GM19468 (cell line): Measurements from ENCODE around the gene MAZ.

ENCODE experiments used
- ATAC-seq: cut with Tn5 transposase; IDR thresholded peaks from one replicate; pipeline ENCODE4 v1.9.1; 2021; ENCODE audit warnings: mild to moderate bottlenecking, moderate library complexity, moderate number of reproducible peaks; ENCODE audit not compliant: unreplicated experiment; ENCODE audit errors: extremely low read depth

MAZ gene

DNA sequence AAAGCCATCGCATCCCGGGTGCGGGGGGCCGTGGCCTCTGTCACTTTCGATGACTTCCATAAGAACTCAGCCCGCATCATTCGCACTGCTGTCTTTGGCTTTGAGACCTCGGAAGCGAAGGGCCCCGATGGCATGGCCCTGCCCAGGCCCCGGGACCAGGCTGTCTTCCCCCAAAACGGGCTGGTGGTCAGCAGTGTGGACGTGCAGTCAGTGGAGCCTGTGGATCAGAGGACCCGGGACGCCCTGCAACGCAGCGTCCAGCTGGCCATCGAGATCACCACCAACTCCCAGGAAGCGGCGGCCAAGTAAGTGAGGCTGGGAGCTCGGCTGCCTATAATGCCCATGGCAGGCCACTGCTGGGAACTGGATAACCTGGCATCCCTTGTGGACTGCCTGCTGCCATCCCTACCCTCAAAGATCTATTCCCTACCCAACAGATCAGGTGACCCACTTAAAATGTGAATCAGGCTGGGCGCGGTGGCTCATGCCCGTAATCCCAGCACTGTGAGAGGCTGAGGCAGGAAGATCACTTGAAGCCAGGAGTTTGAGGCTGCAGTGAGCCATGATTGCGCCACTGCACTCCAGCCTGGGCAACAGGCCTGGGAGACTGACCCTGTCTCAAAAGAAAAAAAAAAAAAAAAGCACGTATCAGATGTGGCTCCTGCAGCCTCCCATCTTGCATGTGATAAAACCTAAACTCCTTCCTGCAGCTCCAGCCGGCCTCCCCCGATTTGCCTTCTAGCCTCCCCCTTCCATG lies 38.4 kb downstream of the MAZ start:
- ATAC-seq, result no peak

DNA sequence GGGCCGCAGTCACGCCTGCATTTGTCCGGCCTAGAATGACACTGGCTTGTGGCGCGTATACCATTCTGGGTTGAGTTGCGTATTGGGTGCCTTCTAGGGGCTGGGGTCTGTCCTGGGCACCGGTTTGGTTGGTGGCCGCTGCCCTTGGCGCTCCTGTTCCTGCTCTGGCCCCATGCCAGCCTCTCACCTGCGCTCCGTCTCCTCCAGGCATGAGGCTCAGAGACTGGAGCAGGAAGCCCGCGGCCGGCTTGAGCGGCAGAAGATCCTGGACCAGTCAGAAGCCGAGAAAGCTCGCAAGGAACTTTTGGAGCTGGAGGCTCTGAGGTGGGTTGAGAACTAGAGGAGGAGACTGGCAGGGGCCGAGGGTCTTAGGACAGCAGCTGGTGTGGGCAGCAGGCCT lies 39.3 kb downstream of the MAZ start:
- ATAC-seq, result no peak

- no peak for ATAC-seq
Observed at GRCh38 chr16:29848420-29849297, 42.3 kb downstream of the MAZ start.

DNA sequence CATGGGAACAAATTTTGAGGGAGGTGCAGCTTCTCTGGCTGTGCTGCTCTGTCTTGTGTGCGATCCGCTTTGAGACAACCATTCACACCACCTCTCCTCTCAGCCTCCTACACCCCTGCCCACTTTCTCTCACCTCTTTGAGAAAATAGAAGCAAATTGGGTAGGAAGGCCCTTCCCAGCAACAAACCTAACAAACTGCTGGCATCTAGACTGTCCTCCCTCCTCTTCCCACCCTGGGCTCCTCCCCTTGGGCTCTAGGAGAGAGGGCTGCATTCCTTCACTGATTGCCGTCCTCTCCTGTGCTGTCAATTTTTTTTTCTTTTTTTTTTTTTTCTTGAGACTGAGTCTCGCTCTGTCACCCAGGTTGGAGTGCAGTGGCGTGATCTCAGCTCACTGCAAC lies 43.2 kb downstream of the MAZ start:
- ATAC-seq, result no peak

DNA sequence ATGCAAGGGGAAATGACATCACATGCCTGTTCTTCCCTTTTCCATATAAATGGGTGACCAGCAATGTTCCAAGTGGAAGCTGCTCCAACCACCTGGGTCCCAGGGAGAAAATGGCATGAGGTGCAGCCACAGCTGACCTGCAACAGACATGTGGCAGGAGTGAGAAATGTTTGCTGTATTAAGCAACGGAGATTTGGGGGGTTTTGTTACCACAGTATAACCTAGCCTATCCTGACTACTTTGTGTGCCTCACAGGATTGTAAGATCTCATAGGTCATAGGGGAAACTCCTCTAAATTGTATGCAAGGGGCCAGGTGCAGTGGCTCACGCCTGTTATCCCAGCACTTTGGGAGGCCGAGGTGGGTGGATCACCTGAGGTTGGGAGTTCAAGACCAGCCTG lies 44.7 kb downstream of the MAZ start:
- ATAC-seq, result no peak

GRCh38 chr16:29852654-29853053 lies 46.3 kb downstream of the MAZ start:
- ATAC-seq, result no peak

GRCh38 chr16:29854520-29855100 lies 48.3 kb downstream of the MAZ start:
- ATAC-seq, result no peak

DNA sequence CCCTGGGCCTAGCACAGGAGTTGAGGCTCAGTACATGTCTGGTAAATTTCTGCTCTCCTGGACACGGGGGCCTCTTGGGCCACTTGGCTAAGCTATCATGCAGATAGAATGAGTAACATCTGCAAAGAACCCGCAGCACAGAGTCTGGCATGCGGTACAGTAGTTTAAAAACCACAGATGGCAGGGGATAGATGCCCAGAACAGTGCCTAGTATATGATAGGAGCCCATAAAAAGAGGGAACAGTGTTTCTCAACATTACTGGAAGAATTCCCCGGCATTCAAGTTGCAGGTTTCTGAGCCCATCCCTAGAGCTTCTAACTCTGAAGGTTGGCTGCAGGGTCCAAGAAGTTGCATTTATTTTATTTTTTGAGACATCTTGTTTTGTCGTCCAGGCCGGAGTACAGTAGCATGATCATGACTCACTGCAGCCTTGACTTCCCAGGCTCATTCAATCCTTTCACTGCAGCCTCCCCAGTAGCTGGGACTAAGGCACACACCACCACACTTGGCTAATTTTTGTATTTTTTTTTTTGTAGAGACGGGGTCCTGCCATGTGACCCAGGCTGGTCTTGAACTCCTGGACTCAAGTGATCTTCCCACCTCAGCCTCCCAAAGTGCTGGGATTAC lies 50.9 kb downstream of the MAZ start:
- ATAC-seq, result no peak

GRCh38 chr16:29858149-29858849 lies 52.0 kb downstream of the MAZ start:
- ATAC-seq, result no peak

- no peak for ATAC-seq
Observed at GRCh38 chr16:29858974-29859373, 52.6 kb downstream of the MAZ start.

DNA sequence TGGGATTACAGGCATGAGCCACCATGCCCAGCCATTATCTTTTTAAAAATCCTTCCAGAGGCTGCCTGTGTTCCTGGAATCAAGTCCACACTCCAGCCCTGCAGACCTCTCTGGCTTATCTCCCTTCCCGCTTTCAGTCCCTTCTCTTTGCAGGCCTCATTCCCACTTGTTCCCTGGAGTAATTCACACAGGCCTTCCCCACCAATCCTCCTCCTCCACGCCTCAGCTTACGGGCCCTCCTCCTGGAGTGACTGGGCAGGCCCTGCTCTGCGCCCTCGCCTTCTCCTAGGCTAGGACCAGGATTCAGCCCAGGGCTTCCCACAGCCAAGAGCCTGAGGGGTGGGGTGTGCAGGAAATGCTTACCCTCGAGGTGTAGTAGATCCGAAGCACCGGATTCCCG lies 53.9 kb downstream of the MAZ start:
- no peak for ATAC-seq
